HUDEP-2 (cell line): ENCODE data around the gene ASXL1.
"Not testable (repeated sequence)": the region's sequence is repeated elsewhere in the genome, so short reads cannot be mapped to it uniquely, and the experiment has no call there.

Source experiments
- DNase-seq, 76 experiments: peaks; one replicate each; lab custom pipeline; 2025; ENCODE audit not compliant: unreplicated experiment in 76 of 76; lab: John Stamatoyannopoulos, UW

ASXL1 gene

GRCh38 chr20:32357869-32358631, at the start of gene ASXL1:
Gene ASXL1 (plus strand): TSS chr20:32358331. CDS start chr20:32358776, 445 bp downstream.
- peak in 74 of 76 experiments; percentile 37 to 96 (median 85) for DNase-seq

GRCh38 chr20:32312718-32313424, 45.3 kb upstream of the ASXL1 start:
- no peak for DNase-seq

GRCh38 chr20:32314768-32315167, 43.4 kb upstream of the ASXL1 start:
- DNase-seq = peak in 2 of 76 experiments; percentile 2 to 7

DNA sequence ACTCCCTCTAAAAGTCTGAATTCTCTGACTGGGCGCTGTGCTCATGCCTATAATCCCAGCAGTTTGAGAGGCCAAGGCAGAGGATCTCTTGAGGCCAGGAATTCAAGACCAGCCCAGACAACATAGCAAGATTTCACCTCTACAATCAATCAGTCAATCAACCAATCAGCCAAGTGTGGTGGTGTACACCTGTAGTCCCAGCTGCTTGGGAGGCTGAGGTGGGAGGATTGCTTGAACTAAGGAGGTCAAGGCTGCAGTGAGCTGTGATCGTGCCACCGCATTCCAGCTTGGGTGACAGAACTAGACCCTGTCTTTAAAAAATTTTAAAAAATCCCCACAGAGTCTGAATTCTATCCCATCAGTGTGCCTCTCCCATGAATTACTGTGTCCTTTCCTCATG, 42.7 kb upstream of the ASXL1 start:
- DNase-seq = no peak

DNA sequence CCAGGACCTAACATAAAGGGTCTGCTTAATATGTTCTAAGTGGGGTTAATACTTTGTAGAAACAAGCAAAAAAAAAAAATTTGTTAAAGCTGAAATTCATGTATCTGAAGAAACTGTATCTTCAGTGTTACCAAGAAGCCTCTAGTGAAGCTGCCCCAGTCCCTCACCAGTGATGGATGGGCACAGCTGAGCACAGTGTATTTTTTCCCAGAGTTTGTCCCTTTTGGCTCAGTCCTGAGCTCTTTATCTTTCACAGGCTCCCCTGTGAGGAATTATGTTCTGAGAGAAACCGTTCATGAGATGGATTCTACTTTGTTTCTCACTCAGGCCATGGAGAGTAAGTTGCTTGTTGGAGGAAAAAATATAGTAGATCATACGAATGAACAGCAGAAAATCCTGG, 42.2 kb upstream of the ASXL1 start:
- no peak for DNase-seq

- no peak for DNase-seq
Measured at GRCh38 chr20:32316667-32317066, 41.5 kb upstream of the ASXL1 start.

DNA sequence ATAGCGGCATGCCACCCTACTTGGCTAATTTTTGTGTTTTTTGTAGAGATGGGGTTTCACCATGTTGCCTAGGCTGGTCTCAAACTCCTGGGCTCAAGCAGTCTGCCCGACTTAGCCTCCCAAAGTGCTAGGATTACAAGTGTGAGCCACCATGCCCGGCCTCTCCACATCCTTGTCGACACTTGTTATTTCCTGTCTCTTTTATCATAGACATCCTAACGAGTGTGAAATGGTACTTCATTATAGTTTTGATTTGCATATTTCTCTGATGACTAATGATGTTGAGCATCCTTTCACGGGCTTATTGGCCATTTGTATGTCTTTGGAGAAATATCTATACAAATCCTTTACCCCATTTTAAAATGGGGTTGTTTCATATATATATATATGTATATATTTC, 39.0 kb upstream of the ASXL1 start:
- DNase-seq = no peak

DNA sequence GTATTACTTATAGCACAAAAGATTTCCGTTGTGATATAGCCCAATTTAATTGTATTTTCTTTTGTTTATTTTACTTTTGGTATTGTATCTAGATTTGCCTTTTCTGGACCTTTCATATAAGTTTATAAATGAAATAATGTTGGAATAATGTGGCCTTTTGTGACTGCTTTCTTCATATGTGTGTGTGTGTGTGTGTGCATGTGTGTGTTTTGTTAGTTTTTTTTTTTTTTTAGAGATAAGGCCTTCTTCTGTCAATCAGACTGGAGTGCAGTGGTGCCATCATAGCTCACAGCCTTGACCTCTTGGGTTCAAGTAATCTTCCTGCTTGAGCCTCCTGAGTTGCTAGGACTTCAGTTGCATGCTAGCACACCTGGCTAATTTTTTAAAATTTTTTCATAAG, 37.8 kb upstream of the ASXL1 start:
- no peak for DNase-seq

- DNase-seq = peak in 1 of 76 experiments; percentile 0
Measured at GRCh38 chr20:32321390-32321789, 36.7 kb upstream of the ASXL1 start.

DNA sequence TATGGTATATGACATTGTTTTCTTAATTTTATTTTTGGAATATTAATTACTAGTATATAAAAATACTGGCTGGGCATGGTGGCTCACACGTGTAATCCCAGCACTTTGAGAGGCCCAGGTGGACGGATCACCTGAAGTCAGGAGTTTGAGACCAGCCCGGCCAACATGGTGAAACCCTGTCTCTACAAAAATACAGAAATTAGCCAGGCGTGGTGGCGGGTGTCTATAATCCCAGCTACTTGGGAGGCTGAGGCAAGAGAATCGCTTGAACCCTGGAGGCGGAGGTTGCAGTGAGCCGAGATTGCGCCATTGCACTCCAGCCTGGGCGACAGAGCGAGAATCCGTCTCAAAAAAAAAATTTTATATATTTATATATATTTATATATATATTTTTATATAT, 35.9 kb upstream of the ASXL1 start:
- not testable (repeated sequence) for DNase-seq

- DNase-seq = not testable (repeated sequence)
Measured at GRCh38 chr20:32323761-32324160, 34.4 kb upstream of the ASXL1 start.

DNA sequence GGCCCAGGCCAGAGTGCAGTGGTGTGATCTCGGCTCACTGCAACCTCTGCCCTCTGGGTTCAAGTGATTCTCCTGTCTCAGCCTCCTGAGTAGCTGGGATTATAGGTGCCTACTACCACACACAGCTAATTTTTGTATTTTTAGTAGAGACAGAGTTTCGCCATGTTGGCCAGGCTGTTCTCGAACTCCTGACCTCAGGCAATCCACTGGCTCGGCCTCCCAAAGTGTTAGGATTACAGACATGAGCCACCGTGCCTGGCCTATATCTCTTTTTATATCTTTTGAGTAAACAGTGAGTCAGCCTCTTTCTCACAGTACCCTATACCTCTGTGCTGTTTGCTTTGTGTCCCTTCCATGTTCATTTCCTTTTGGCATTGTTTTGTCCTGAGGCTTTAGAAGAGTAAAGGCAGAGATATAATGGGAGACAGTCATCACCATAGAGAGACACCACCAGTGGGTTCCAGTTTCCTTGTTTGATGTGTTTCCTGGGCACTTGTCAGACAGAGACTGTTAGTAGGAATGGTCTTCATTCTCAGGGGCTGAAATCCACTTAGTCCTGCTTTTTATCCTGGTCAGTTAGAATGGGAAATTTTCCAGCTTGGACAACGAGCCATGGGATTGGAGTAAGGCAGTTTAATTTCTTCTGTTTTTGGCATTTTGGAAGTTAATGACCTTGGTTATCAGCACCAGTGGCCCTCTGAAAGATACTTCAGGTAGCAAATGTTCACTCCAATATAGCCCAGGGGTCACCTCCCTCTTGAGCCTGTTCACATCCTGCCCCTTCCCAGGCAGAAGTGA, 32.2 kb upstream of the ASXL1 start:
- DNase-seq = peak in 2 of 76 experiments; percentile 4 to 9

- DNase-seq = no peak
Measured at GRCh38 chr20:32326504-32326845, 31.7 kb upstream of the ASXL1 start.

- no peak for DNase-seq
Measured at GRCh38 chr20:32327087-32327681, 30.9 kb upstream of the ASXL1 start.

DNA sequence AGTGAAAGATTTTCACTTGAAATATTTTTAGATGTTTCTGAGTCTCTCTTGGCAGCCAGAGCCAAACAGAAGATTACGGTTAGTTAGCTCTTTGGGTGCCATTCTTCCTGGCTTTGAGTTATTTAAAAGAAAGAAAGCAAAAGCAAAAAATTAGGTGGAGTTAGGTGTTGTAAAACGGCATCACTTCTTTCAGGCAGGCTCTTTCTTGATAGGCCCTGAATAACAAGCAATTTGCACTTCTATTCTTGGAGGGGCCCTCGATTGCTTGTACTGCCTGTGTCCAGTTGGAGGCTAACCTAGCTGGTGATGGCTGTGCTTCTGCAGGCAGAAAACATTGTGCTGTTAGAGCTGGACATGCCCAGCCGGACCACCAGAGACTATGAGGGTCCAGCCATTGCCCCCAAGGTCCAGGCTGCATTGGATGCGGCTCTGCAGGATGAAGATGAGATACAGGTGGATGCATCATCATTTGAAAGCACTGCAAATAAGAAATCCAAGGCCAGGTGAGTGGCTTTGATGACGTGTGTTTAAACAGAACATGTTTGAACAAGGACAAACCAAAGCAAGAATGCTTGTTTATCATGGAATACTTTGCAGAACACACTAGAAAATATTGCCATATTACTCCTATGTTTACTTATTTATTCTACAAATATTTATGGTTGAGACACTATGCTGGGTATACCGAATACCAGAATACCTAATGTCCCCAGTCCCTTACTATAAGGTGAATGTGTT, 28.1 kb upstream of the ASXL1 start:
- DNase-seq = no peak

- no peak for DNase-seq
Measured at GRCh38 chr20:32330555-32330897, 27.6 kb upstream of the ASXL1 start.

DNA sequence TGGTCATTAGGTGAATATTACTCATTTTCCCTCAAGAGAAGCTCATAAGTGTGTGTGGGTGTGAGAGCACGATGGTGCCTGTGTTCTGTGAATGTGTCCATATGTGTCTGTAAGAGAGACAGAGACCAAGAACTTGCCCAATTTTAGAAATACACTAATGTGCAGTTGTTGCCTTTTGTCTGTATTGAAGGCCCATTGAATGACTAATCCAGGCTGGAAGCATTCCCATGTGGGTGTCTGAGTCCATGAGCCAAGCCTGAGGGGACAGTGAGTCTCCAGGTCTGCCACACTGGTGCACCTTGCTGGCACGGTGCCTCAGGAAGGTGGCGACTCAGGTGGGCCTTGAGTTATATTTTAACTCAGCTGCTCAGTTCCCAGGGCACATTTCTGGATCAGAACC, 25.5 kb upstream of the ASXL1 start:
- no peak for DNase-seq

- DNase-seq = peak in 3 of 76 experiments; percentile 21 to 30 (median 28)
Measured at GRCh38 chr20:32333181-32333987, 24.7 kb upstream of the ASXL1 start.
